Activated effector memory CD4-positive, alpha-beta T cell treated with anti-CD3 and anti-CD28 coated beads, Interleukin-2, amount 50 U/mL, for 16 hours (primary cell): Measurements from ENCODE around the gene MPZL1.
"Not testable (repeated sequence)": the region's sequence is repeated elsewhere in the genome, so short reads cannot be mapped to it uniquely, and the experiment has no call there.

Experiments used
- DNase-seq: peaks from one replicate; pipeline ENCODE4 v3.0.0-alpha.2; 2020

MPZL1 gene

DNA sequence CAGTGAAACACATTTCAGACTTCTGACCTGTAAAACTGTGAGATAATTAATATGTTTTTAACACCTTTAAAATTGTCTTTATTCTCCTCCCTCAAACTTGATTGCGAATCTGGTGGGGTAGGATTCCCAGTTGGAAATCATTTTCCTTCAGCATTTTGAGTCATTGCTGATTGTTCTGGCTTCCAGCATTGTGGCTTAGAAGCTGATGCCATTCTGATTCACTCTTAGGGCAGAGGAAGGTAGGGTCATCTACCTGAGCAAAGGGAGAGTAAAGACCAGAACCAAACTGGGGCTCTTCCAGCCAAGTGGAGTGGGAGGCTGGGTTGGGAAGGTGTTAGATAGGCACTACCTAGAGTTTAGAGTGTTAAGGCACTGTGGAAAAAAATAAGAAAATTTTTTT lies 61.2 kb downstream of the MPZL1 start:
- DNase-seq = no peak

DNA sequence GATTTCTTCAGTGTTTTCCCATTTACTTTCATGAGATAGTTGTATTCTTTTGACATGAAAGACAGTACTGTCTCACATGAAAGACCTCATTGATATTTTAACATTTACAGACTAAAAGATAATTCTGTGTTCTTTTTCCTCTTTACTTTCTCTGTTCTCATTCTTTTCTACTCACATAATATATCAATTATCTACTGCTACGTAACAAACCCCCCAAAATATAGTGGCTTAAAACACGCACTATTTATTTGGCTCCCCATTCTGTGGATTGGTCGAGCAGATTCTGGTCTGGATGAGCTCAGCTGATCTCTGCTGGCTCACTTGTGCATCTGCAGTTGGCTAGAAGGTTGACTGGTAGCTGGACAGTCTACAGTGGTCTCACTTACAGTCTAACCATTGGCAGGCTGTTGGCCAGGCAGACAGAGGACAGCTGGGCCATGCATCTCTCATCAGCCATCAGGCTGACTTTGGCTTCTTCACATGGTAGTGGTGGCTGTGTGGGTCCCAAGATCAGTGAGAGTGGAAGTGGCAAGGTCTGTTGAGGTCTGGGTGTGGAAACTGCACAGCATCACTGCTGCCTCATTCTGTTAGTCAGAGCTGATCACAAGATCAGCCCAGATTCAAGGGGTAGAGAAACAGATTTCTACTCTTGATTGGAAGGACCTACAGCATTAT lies 63.2 kb downstream of the MPZL1 start:
- DNase-seq = no peak

DNA sequence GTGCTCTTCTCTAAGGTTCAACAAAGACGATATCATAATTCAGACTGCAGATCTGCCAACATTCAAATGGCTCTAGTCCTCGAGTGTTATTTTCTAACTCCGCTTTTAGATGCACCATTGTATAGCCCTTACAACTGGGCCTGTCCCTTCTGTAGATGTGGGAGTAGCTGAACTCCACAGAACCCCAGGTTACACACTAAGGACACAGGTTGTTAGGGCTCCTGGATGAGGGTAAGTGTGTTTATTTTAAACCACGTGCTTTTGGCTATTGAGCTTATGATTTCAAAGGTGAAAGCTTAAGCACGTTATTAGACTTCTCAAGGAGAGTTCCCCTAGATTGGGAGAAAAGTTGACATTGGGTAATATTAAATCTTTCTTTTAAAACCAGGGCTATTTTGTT lies 64.7 kb downstream of the MPZL1 start:
- no peak for DNase-seq

DNA sequence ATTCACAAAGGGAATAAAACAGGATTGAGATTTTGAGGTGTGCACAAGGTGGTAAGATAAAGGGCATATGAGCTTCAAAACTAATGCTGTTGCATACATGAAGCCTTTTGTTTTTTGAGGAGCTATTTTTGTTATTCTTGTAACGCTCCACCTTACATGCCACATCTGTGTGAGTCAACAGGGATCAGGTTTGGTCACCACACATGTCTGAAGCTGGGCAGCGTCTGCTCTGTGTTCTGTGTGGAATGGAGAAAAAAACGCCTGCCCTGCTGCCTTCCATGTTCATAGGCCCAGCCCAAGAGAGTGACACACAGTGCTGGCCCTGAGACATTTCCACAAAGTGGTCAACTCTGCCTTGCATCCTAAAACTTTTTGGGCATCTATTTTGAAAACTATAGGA lies 67.7 kb downstream of the MPZL1 start:
- DNase-seq = no peak

DNA sequence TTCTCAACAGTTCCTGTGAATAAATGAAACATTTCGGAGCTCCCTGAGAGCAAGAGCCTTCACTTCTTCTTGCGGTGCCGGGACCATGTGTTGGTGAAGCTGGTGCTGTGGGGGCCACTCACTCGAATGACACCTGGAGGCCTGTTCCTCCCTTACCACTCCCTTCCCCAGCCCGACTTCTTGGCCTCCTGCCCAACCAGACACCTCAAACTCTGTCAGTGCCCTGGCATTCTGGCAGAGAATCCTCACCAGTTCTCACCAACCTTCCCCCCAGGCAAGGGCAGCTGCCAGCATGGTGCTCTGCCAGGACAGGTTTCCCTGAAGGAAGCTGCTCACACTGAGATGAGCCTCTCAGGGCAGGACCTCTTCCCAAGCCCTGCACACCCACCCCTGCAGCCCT lies 68.3 kb downstream of the MPZL1 start:
- DNase-seq = no peak

DNA sequence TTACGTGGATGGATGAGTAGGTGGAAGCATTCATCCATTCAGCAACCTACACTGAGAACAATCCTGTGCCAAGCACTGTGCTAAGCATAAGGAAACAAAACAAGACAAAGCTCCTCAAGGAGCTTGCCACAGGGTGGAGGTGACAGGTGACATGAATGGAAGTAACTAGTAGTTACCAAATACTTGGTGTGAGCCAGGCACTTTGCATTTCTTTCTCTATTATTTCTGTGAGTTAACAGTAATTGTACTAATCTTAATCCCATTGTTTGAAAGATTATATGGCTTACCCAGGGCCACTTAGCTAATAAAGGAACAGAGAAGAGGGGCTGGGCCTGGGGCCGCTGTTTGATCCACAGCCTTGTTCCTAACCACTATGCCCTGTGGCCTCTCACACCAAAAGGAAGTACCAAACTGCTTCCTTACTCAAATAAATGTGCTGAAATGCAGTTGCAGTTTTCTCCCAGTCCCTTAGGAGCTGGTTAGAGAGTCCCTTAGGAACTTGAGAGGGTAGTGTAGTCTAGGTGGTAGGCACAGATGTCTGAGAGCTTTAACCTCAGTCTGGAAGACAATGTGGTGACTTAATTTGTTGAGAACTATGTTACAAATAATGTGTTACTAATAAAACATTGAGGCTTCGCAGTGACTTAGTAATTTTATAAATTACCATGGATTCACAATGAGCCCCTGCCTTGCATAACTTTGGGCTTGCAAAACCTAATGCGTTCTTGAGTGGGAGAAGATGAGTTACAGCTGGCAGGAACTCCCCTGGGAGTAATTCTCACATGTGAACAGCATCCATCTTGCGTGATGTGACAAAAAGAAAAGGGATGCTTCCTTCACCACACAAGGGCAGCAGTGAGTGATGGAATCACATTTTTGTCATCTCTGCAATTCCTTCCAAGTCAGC lies 69.8 kb downstream of the MPZL1 start:
- DNase-seq = no peak

DNA sequence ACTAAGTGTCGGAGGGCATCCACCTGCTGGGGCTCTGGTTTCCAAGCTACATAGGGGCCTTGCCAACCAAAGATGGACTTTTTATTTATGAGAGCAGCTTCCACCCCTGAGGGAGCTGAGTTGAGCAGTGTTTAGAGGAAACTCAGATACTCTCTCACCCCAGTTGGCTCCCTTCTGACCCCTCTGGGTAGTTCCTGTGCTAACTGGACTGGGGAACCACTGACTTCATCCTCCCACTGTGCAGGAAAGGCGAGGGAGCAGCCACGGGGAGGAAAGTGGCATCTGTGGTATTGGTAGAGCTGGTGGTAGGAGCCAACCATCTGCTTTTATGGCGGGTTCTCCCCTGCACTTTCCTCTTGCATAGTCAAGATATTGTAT lies 70.4 kb downstream of the MPZL1 start:
- DNase-seq = no peak

DNA sequence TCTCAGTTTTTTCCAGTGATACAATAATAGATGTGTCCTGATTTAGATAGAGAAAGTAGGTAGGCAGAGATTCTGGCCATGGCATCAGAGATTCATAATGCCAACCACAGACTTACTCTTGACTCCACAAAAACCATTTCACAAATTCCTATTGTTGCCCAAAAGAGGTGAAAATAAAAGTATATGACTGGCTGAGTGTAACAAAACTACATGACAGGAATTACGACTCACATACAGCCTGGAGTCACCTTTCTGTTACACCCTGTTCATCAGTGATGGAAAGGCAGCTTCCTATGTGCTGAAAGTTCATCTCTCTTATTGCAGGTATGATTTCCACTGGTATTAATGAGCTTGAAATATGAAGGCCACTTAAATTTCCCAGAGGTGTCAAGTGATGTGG lies 72.3 kb downstream of the MPZL1 start:
- DNase-seq = no peak

DNA sequence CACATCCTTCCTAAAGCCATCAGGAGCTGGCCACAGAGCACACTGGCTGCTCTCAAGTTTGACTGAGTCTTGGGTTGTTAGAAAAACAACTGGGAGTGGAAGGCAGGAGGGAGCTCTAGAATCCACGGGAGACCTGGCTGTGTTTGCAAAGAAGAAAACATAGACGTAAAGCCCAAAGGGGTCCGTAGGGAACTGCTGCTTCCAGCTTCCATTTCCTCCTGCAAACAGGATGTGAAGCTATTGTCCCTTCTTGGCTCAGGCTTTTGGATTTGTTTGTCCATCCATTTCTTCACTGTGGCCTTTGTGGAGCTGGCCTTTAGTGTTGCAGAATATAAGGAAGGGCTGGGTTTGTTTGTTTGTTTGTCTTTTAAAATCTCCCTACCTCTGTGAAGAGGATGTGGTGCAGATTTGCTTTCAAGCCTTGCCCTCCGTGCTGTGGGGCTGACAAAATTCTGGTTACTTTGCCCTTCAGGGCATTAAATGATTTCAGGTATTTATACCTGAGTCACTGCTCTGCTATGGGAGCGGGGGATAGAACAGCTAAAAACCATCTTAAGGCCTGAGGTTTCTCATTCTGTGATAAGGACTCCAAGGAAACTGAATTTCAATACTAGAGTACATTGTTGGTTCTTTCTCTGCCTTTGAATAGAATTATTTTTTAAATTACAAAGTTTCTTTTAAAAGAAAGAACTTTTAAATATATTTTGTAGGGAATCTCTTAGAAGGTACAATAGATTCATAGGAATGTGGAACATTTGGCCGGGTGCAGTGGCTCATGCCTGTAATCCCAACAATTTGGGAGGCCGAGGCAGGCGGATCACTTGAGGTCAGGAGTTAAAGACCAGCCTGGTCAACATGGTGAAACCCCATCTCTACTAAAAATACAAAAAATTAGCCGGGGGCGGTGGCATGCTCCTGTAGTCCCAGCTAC lies 74.3 kb downstream of the MPZL1 start:
- no peak for DNase-seq

DNA sequence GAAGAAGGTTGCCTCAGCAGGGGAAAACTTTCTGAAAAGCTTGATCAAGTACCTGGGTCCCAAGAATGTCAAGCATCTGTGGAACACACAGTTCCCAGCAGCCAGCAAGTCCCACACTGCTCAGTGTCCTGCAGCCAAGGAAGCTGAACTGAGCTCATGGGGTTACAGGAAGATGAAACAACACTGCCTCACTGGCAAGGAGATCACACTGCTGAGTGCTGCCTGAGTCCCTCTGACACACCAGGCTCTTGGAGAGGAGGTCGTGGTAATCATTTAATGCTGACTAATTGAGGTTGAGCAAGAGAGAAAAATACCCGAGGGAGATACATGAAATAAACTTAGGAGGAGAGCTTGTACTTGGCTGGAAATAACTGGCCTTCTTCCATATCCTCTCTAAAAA lies 75.2 kb downstream of the MPZL1 start:
- DNase-seq = no peak

DNA sequence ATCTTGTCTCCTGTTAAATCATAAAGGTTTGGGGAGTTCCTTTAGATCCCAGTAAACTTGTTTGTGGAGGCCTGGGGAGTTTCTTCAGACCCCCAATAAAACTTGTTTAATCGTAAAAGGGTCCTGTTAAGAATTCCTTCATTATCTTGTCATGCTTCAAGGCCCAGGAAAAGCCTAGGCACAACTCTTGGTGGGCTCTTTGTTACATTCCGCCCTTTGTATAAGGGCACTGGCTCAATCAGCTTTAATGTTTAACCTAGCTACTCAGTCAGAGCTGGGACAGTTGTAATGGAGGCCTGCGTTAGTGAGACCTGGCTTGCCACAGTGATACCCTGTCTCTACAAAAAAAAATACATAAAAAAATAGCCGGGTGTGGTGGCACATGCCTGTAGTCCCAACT lies 77.2 kb downstream of the MPZL1 start:
- no peak for DNase-seq

DNA sequence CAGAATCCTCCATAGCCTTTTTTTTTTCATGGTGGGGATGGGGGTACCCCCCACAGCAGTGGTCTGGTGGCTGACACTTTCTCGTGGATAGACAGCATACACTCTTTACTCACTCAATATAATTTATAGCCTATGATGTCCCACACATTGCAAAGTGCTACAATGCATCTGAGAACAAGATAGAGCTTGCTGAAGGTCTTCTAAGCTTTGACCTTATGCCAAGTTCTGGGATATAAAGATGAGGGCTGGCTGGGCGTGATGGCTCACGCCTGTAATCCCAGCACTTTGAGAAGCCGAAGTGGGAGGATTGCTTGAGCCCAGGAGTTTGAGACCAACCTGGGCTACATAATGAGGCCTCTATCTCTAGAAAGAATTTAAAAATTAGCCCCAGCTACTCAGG lies 78.0 kb downstream of the MPZL1 start:
- no peak for DNase-seq

DNA sequence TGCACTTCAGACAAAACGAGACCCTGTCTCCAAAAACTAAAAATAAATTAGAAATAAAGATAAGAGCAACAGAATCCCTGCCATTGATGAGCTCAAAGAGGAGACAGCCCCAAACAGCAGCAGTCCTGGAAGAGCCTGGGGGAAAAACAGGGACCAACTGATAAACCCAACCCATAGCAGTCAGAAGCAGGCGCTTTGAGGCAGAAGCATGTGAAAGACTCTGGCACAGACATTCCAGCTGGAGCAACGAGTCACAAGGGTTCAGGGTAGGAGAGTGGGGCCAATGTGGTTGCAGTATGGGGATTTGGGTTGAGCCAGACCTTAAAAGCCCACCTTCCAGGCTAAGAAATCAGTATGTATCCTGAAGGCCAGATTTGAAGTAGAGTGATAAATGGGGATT lies 78.5 kb downstream of the MPZL1 start:
- no peak for DNase-seq

DNA sequence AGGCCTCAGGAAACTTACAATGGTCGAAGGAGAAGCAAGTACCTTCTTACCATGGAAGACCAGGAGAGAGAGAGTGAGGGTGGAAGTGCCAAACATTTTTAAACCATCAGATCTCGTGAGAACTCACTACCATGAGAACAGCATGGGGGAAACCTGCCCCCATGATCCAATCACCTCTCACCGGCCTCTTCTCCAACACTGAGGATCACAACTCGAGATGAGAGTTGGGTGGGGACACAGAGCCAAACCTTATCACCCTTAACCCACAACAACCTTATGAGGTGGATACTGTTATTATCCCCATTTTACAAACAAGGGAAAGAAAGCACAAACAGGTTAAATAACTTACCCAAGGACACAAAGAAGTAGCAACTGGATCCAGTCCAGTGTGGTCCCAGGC lies 80.5 kb downstream of the MPZL1 start:
- no peak for DNase-seq

DNA sequence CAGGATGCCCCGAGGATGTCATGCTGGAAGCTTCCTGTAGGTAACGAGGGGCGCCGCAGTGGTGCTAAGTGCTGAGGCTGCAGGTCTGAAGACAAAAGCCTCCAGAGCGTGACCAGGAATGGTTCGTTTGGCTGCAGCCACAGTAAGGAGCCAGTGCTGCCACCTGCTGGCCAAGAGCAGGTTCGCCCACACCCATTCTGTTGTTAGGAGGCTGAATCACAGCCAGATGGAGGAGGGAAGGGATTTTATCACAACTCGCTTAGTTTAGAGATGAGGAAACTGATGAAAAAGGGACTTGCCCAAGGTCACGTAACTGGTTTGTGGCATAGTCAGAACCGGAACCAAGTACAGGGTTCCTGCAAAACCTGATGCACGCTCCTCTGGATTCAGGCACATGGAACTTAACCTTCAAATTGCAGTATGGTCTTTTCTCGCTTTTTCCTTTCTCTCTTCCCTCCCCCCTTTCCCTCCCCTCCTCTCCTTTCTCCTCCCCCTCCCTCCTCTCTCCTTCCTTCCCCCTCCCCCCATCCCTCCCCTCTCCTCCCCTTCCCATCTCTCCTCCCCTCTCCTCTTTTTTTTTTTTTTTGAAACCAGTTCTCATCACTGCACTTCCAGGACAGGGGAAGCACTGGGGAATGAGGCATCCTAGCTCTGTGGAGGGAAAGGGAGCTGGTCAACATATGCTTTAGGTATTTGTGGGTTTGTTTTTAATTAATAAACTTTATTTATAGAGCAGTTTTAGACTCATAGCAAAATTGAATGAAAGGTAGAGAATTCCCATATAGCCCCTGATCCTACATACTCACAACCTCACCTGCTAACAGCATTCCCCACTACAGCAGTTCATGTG lies 81.8 kb downstream of the MPZL1 start:
- peak; percentile 94 for DNase-seq

DNA sequence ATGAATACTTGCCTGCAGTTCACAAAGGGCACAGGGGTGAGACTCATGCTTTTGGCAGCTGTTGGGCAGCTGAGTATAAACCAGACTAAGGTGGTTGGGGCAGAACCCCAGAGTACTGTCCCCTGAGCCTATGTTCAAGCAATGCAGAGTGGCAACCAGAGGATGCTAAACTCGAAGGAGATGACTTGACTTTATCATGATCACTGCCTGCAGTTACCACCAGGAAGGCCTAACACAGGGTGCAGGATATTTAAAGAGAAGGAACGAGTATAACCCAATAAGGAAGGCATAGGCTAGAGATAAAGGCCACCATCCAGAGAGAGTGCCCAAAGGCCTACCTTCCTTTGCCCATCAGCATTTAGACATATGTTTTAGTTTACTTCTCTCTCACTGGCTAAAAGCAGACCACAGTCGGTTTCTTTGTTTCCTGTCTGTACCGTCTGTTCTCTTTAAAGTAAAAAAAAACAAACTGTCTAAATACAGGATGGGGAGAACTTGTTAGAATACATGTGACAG lies 83.3 kb downstream of the MPZL1 start:
- no peak for DNase-seq

DNA sequence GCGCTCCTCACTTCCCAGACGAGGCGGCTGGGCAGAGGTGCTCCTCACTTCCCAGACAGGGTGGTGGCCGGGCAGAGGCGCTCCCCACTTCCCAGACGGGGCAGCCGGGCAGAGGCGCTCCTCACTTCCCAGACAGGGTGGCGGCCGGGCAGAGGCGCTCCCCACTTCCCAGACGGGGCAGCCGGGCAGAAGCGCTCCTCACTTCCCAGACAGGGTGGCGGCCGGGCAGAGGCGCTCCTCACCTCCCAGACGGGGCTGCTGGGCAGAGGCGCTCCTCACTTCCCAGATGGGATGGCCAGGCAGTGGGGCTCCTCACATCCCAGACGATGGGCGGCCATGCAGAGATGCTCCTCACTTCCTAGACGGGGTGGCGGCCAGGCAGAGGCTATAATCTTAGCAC lies 84.5 kb downstream of the MPZL1 start:
- DNase-seq = not testable (repeated sequence)

DNA sequence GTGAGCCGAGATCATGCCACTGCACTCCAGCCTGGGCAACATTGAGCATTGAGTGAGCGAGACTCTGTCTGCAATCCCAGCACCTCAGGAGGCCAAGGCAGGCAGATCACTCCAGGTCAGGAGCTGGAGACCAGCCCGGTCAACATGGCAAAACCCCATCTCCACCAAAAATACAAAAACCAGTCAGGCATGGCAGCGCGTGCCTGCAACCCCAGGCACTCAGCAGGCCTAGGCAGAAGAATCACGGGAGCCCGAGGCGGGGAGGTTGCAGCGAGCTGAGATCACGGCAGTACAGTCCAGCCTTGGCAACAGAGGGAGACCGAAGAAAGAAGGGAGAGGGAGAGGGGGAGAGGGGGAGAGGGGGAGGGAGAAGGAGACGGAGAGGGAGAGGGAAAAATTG lies 84.9 kb downstream of the MPZL1 start:
- DNase-seq = not testable (repeated sequence)

DNA sequence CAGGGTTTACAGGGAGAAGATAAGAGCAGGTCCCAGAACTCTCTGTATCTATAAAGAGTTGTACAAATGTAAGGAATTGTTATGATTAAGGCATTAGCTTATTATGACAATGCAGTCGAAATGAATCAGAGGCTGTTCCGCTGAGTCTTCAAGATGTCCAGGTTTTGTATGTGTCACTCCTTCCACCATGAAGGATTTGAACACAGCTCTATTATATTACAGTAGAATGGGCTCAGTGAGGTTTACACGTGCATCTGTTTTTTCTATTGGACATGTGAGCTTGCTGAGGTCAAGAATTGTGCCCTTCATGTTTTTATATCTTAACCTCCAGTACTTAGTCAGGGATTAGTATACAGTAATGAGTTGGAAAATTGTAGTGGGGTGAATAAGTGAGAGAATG lies 86.3 kb downstream of the MPZL1 start:
- DNase-seq = no peak

DNA sequence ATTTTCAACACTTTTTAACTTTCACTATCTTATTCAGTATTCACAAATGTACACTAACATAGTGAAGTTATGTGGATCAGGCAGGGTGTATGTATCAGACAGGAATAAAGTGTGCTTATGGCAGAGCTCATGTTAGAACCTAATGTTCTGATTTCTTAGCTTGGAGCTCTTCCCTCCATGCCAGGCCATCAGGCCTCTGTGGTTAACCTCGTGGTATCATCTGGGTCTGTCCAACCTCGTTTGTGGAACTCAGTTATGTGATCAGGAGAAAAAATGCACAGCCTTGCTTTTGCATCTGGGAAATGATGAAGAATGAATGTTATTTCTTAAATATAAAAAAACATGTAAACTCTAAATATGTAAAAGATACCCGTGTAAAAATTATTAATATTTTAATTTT lies 86.9 kb downstream of the MPZL1 start:
- no peak for DNase-seq

DNA sequence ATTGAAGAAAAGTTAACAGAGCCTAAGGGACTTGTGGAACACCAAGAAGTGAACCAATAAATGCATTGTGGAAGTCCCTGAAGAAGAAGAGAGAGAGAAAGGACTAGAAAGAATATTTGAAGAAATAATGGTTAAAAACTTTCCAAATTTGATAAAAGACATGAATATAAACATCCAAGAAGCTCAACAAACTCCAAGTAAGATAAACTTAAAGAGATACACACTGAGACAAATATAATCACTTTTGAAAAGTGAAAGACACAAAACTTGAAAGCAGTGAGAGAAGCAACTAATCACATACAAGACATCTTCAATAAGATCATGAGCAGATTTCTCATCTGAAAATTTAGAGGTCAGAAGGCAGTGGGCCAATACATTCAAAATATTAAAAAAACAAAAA lies 91.2 kb downstream of the MPZL1 start:
- DNase-seq = no peak

DNA sequence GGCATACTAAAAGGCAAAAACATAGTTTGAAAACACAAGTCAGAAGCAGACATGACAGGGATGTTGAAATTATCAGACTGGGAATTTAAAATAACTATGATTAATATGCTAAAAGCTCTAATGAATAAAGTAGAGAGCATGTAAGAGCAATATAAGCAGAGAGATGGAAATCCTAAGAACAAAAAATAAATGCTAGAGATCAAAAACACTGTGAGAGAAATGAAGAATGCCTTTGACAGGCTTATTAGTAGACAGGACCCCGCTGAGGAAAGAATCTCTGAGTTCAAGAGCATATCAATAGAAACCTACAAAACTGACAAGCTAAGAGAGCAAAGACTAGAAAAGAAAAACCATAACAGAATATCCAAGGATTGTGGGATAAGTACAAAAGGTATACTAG lies 93.9 kb downstream of the MPZL1 start:
- DNase-seq = no peak
